ENCODE results near the gene PCDHA2. TPM values are rescaled to one million over a fixed set of nuclear protein-coding genes. Genes with fewer than 3 reads are reported as not detected.
A peak's percentile ranks its signal among the peaks of the same experiment; 100 is the strongest.
"Not testable (repeated sequence)": the region's sequence is repeated elsewhere in the genome, so short reads cannot be mapped to it uniquely, and the experiment has no call there.

Gene PCDHA2
- 1.5 TPM for polyA plus RNA-seq (2013, experiment 1 of 2)
- 0.46 TPM for polyA plus RNA-seq (2013, experiment 2 of 2)

DNA sequence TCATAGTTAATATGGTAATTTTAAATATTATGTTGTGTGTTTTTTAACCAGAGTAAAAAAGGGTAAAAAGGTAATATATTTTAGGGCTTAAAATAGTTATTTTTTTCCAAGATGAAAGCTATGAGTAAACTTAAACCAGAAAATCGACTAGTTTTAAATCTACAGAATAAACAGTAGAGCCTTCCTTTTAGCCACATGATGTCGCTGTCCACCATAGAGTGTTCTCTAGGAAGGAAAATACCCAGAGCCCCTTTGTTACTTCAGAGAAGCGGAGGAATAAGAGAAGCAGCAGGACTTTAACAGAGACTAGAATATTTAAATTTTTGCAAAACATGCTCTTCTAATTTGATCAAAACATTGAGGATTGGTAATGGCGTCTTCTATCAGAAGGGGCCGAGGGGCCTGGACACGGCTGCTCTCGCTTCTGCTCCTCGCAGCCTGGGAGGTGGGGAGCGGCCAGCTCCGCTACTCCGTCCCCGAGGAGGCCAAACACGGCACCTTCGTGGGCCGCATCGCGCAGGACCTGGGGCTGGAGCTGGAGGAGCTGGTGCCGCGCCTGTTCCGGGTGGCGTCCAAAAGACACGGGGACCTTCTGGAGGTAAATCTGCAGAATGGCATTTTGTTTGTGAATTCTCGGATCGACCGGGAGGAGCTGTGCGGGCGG, at the start of gene PCDHA2:
Gene PCDHA2, plus strand, starts transcription at position 258 of the 664 bp plus-strand sequence.
- WGBS, 2 experiments (ENCODE audit: insufficient coverage in 2 of 2) = 74 to 79% methylated on average over 24 to 25 of the region's 27 CpGs

GRCh38 chr5:140753561-140753960, 41.1 kb upstream of the PCDHA2 start:
- Histone ChIP-seq H3K9me3 (ENCODE audit: control insufficient read depth, low read length) (peaks cover 20% of the 10 kb centered on the region), H3K4me1 (ENCODE audit: control insufficient read depth, insufficient read depth, low read length, poor library complexity, severe bottlenecking) (no peaks in the 10 kb centered on the region)
- 82 to 87% methylated on average over 5 of the region's 5 CpGs for WGBS, 2 experiments (ENCODE audit: insufficient coverage in 2 of 2)

More for the DNA sequence above, at the start of gene PCDHA2:
- Histone ChIP-seq H3K4me3 (ENCODE audit: extremely low read depth, insufficient read depth, low read length, poor library complexity, severe bottlenecking) (peak within 1 kb of the TSS; percentile 29), H3K36me3 (ENCODE audit: control insufficient read depth, insufficient read depth, low read length) (no peaks in the 10 kb centered on the region), H3K9me3 (ENCODE audit: control insufficient read depth, low read length) (peaks cover 15% of the 10 kb centered on the region), H3K27ac (ENCODE audit: low read depth, low read length, severe bottlenecking) (no peak within 1 kb of the TSS), H3K4me1 (ENCODE audit: control insufficient read depth, insufficient read depth, low read length, poor library complexity, severe bottlenecking) (no peaks in the 10 kb centered on the region)

DNA sequence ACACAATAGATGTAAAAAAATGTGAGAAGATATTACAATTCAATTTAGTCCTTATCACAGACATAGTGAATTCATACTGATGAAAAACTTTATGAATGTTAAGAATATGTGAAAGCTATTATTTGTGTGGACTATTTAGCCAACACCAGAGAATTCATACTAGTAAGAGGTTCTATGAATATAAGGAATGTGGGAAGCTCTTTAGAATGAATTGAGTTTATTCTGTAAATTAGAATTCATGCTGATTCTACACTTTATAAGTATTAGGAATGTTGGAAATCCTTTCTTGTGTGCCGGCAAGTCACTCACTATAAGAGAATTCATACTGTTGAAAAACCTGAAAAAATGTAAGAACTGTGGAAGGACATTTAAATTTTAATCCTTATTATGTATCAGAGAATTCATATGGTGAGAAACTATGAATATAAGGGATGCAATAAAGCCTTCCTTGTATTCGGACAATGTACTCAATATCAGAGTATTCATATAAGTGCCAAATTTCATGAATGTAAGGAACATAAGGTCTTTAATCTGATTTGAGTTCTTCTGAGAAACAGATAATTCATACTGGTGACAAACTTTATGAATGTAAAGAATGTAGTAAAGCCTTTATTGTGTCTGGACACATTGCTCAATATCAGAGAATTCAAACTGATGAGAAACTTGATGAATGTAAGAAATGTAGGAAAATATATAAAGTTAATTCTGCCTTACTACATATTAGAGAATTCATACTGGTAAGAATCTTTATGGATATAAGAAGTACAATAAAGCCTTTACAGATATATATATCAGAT, 30.3 kb upstream of the PCDHA2 start:
- Histone ChIP-seq H3K36me3 (ENCODE audit: control insufficient read depth, insufficient read depth, low read length) (no peaks in the 10 kb centered on the region), H3K4me3 (ENCODE audit: extremely low read depth, insufficient read depth, low read length, poor library complexity, severe bottlenecking) (no peak overlapping the region), H3K4me1 (ENCODE audit: control insufficient read depth, insufficient read depth, low read length, poor library complexity, severe bottlenecking) (no peaks in the 10 kb centered on the region), H3K27ac (ENCODE audit: low read depth, low read length, severe bottlenecking) (no peak overlapping the region), H3K9me3 (ENCODE audit: control insufficient read depth, low read length) (peaks cover 47% of the 10 kb centered on the region)
- WGBS, 2 experiments (ENCODE audit: insufficient coverage in 2 of 2) = no CpG with 5 or more reads among the region's 2 CpGs

More at GRCh38 chr5:140753561-140753960, 41.1 kb upstream of the PCDHA2 start:
- Histone ChIP-seq H3K36me3 (ENCODE audit: control insufficient read depth, insufficient read depth, low read length) (no peaks in the 10 kb centered on the region), H3K4me3 (ENCODE audit: extremely low read depth, insufficient read depth, low read length, poor library complexity, severe bottlenecking) (no peak overlapping the region), H3K27ac (ENCODE audit: low read depth, low read length, severe bottlenecking) (no peak overlapping the region)

DNA sequence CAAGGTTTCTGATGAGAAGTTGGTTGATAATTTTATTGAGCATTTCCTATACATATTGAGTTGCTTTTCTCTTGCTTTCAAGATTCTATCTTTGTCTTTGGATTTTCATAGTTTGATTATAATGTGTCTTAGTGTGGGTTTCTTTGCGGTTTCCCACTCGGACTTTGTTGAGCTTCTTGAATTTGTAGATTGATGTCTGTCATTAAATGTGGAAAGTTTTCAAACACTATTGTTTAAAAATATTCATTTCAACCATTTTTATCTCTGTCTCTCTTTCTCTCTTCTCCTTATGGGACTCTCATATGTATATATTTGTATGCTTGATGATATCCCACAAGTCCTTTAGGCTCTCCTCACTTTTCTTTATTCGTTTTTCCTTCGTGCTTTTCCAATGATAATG, 27.2 kb upstream of the PCDHA2 start:
- peaks cover 58% of the 10 kb centered on the region for H3K9me3 ChIP-seq (ENCODE audit: control insufficient read depth, low read length)
- WGBS, 2 experiments (ENCODE audit: insufficient coverage in 2 of 2) = no CpG with 5 or more reads among the region's 4 CpGs
- no peak overlapping the region for H3K4me3 ChIP-seq (ENCODE audit: extremely low read depth, insufficient read depth, low read length, poor library complexity, severe bottlenecking)
- H3K36me3 ChIP-seq (ENCODE audit: control insufficient read depth, insufficient read depth, low read length) = no peaks in the 10 kb centered on the region
- H3K4me1 ChIP-seq (ENCODE audit: control insufficient read depth, insufficient read depth, low read length, poor library complexity, severe bottlenecking) = no peaks in the 10 kb centered on the region
- no peak overlapping the region for H3K27ac ChIP-seq (ENCODE audit: low read depth, low read length, severe bottlenecking)

- no peak overlapping the region for H3K4me3 ChIP-seq (ENCODE audit: extremely low read depth, insufficient read depth, low read length, poor library complexity, severe bottlenecking)
- H3K4me1 ChIP-seq (ENCODE audit: control insufficient read depth, insufficient read depth, low read length, poor library complexity, severe bottlenecking) = no peaks in the 10 kb centered on the region
- peaks cover 44% of the 10 kb centered on the region for H3K9me3 ChIP-seq (ENCODE audit: control insufficient read depth, low read length)
- H3K27ac ChIP-seq (ENCODE audit: low read depth, low read length, severe bottlenecking) = no peak overlapping the region
- WGBS, 2 experiments (ENCODE audit: insufficient coverage in 2 of 2) = no CpG with 5 or more reads among the region's 1 CpG
- no peaks in the 10 kb centered on the region for H3K36me3 ChIP-seq (ENCODE audit: control insufficient read depth, insufficient read depth, low read length)
Observed at GRCh38 chr5:140780512-140780911, 14.1 kb upstream of the PCDHA2 start.

GRCh38 chr5:140785905-140786686, 8.6 kb upstream of the PCDHA2 start, which contains the start of gene PCDHA1:
Gene PCDHA1 (plus strand): TSS chr5:140786140.
- Histone ChIP-seq H3K4me1 (ENCODE audit: control insufficient read depth, insufficient read depth, low read length, poor library complexity, severe bottlenecking) (no peaks in the 10 kb centered on the region), H3K27ac (ENCODE audit: low read depth, low read length, severe bottlenecking) (no peak within 1 kb of the TSS), H3K4me3 (ENCODE audit: extremely low read depth, insufficient read depth, low read length, poor library complexity, severe bottlenecking) (no peak within 1 kb of the TSS), H3K9me3 (ENCODE audit: control insufficient read depth, low read length) (peaks cover 42% of the 10 kb centered on the region), H3K36me3 (ENCODE audit: control insufficient read depth, insufficient read depth, low read length) (no peaks in the 10 kb centered on the region)
- WGBS, 2 experiments (ENCODE audit: insufficient coverage in 2 of 2) = 84 to 89% methylated on average over 23 to 29 of the region's 29 CpGs

- H3K4me1 ChIP-seq (ENCODE audit: control insufficient read depth, insufficient read depth, low read length, poor library complexity, severe bottlenecking); H3K27ac ChIP-seq (ENCODE audit: low read depth, low read length, severe bottlenecking); H3K4me3 ChIP-seq (ENCODE audit: extremely low read depth, insufficient read depth, low read length, poor library complexity, severe bottlenecking); H3K36me3 ChIP-seq (ENCODE audit: control insufficient read depth, insufficient read depth, low read length): not testable (repeated sequence)
- H3K9me3 ChIP-seq (ENCODE audit: control insufficient read depth, low read length) = peaks cover 40% of the 10 kb centered on the region
- 96 to 97% methylated on average over 34 to 44 of the region's 44 CpGs for WGBS, 2 experiments (ENCODE audit: insufficient coverage in 2 of 2)
Observed at GRCh38 chr5:140787422-140787821, 7.2 kb upstream of the PCDHA2 start.

GRCh38 chr5:140787849-140788504, 6.7 kb upstream of the PCDHA2 start:
- WGBS, 2 experiments (ENCODE audit: insufficient coverage in 2 of 2) = 95 to 96% methylated on average over 67 to 70 of the region's 70 CpGs
- not testable (repeated sequence) for H3K4me3 ChIP-seq (ENCODE audit: extremely low read depth, insufficient read depth, low read length, poor library complexity, severe bottlenecking); H3K36me3 ChIP-seq (ENCODE audit: control insufficient read depth, insufficient read depth, low read length); H3K27ac ChIP-seq (ENCODE audit: low read depth, low read length, severe bottlenecking); H3K4me1 ChIP-seq (ENCODE audit: control insufficient read depth, insufficient read depth, low read length, poor library complexity, severe bottlenecking)
- peaks cover 40% of the 10 kb centered on the region for H3K9me3 ChIP-seq (ENCODE audit: control insufficient read depth, low read length)

- no peak overlapping the region for H3K27ac ChIP-seq (ENCODE audit: low read depth, low read length, severe bottlenecking)
- H3K4me3 ChIP-seq (ENCODE audit: extremely low read depth, insufficient read depth, low read length, poor library complexity, severe bottlenecking) = no peak overlapping the region
- H3K9me3 ChIP-seq (ENCODE audit: control insufficient read depth, low read length) = peaks cover 40% of the 10 kb centered on the region
- H3K4me1 ChIP-seq (ENCODE audit: control insufficient read depth, insufficient read depth, low read length, poor library complexity, severe bottlenecking) = no peaks in the 10 kb centered on the region
- 89 to 94% methylated on average over 2 of the region's 2 CpGs for WGBS, 2 experiments (ENCODE audit: insufficient coverage in 2 of 2)
- no peaks in the 10 kb centered on the region for H3K36me3 ChIP-seq (ENCODE audit: control insufficient read depth, insufficient read depth, low read length)
Observed at GRCh38 chr5:140791089-140791488, 3.6 kb upstream of the PCDHA2 start.

GRCh38 chr5:140795259-140795641, 598 bp downstream of the PCDHA2 start:
- peaks cover 15% of the 10 kb centered on the region for H3K9me3 ChIP-seq (ENCODE audit: control insufficient read depth, low read length)
- no peak overlapping the region for H3K27ac ChIP-seq (ENCODE audit: low read depth, low read length, severe bottlenecking)
- no peaks in the 10 kb centered on the region for H3K36me3 ChIP-seq (ENCODE audit: control insufficient read depth, insufficient read depth, low read length)
- WGBS, 2 experiments (ENCODE audit: insufficient coverage in 2 of 2) = 71 to 77% methylated on average over 8 to 10 of the region's 15 CpGs
- H3K4me3 ChIP-seq (ENCODE audit: extremely low read depth, insufficient read depth, low read length, poor library complexity, severe bottlenecking) = peak overlapping the region; percentile 29
- no peaks in the 10 kb centered on the region for H3K4me1 ChIP-seq (ENCODE audit: control insufficient read depth, insufficient read depth, low read length, poor library complexity, severe bottlenecking)

Measured in mesodermal cell (in vitro differentiated cells).